ENCODE measurements around the gene MAP4K4. TPM values are rescaled to one million over a fixed set of nuclear protein-coding genes. Genes with fewer than 3 reads are reported as not detected.

MAP4K4 gene
- polyA plus RNA-seq, 1 donor (not counting 4 experiments of a cell fraction or from before 2014, with no cell fraction given) = 84.1 TPM

DNA sequence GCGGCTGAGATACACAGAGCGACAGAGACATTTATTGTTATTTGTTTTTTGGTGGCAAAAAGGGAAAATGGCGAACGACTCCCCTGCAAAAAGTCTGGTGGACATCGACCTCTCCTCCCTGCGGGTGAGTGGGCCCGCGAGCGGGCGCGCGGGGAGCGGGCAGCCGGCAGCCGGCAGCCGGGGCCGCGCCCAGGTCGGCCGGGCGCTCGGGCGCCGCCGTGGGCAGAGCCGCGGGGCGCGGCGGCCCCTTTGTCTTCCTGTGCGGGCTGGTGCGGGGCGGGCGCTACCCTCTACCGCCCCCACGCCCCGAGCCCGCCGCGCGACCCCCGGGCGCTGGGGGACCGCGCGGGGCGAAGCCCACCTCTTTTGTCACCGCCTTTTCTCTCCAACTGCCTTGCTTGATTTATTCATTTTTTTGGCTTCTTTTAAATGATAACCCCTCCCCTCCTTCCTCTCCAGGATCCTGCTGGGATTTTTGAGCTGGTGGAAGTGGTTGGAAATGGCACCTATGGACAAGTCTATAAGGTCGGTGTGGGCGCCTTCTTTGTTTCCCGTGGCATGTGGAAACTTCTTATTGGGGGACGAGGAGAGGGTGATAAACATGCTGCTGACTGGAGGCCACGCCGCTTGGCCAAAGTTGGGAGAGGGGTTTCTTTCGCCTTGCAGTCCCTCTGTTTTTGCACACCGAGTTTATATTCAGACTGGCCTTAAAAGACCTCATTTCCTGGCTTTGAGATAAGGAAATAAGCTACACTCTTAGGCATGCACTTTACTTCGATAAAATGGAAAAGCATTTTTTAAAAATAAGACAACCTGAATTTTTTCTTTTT lies 722 bp downstream of the MAP4K4 start:
- Histone ChIP-seq H3K4me3 (ENCODE audit: control insufficient read depth in 2 of 3, extremely low read depth in 1 of 3, insufficient read depth in 2 of 3, low read depth in 1 of 3, low read length in 3 of 3) (peak overlapping the region; percentile 53 to 99 (median 95)), H3K79me2 (ENCODE audit: control insufficient read depth, insufficient read depth, low read length) (peaks cover 52% of the 10 kb centered on the region), H3K9me1 (ENCODE audit: control insufficient read depth, extremely low read depth, insufficient read depth, low read length) (no peaks in the 10 kb centered on the region), H4K20me1 (ENCODE audit: control insufficient read depth, extremely low read depth, insufficient read depth, low read length) (peaks cover 11% of the 10 kb centered on the region), H2AFZ (ENCODE audit: control insufficient read depth, low read length) (no peak overlapping the region), H3K4me2 (ENCODE audit: control insufficient read depth, extremely low read depth, insufficient read depth, low read depth, low read length) (peak overlapping the region; percentile 92), H3K27ac (ENCODE audit: control insufficient read depth, insufficient read depth, low read length) (peak overlapping the region; percentile 87), H3K36me3 (ENCODE audit: control insufficient read depth in 2 of 2, extremely low read depth in 1 of 2, insufficient read depth in 2 of 2, low read length in 2 of 2) (peaks cover 4 to 9% of the 10 kb centered on the region in 2 experiments), H3K9ac (ENCODE audit: control insufficient read depth, extremely low read depth, insufficient read depth, low read length) (peak overlapping the region; percentile 92), H3K9me3 (ENCODE audit: control insufficient read depth, low read depth, low read length) (no peaks in the 10 kb centered on the region), H3K27me3 (ENCODE audit: control insufficient read depth, extremely low read depth, insufficient read depth, low read length) (no peaks in the 10 kb centered on the region), H3K4me1 (ENCODE audit: control insufficient read depth, extremely low read depth, insufficient read depth, low read length) (peaks cover 15% of the 10 kb centered on the region)
- DNase-seq (ENCODE audit: low read depth, low spot score) (no peak), FAIRE-seq (no peak)
- dilution Hi-C loops (cut with MboI; ENCODE audit: extremely low pct_ligation_motif_present, low sequenced_read_pairs) = no loop called here
- TF ChIP-seq, protein P1, sequence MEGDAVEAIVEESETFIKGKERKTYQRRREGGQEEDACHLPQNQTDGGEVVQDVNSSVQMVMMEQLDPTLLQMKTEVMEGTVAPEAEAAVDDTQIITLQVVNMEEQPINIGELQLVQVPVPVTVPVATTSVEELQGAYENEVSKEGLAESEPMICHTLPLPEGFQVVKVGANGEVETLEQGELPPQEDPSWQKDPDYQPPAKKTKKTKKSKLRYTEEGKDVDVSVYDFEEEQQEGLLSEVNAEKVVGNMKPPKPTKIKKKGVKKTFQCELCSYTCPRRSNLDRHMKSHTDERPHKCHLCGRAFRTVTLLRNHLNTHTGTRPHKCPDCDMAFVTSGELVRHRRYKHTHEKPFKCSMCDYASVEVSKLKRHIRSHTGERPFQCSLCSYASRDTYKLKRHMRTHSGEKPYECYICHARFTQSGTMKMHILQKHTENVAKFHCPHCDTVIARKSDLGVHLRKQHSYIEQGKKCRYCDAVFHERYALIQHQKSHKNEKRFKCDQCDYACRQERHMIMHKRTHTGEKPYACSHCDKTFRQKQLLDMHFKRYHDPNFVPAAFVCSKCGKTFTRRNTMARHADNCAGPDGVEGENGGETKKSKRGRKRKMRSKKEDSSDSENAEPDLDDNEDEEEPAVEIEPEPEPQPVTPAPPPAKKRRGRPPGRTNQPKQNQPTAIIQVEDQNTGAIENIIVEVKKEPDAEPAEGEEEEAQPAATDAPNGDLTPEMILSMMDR (optimal IDR thresholded peaks at IDR 0.05 in 1 of 3, IDR thresholded peaks at IDR 0.05 in 1 of 3, conservative IDR thresholded peaks at IDR 0.05 in 1 of 3; ENCODE audit: extremely low read depth in 1 of 3, insufficient read depth in 2 of 3, low read length in 3 of 3) = no peak
- no peak for TF ChIP-seq EZH2 (IDR thresholded peaks at IDR 0.05; ENCODE audit: low read length)

DNA sequence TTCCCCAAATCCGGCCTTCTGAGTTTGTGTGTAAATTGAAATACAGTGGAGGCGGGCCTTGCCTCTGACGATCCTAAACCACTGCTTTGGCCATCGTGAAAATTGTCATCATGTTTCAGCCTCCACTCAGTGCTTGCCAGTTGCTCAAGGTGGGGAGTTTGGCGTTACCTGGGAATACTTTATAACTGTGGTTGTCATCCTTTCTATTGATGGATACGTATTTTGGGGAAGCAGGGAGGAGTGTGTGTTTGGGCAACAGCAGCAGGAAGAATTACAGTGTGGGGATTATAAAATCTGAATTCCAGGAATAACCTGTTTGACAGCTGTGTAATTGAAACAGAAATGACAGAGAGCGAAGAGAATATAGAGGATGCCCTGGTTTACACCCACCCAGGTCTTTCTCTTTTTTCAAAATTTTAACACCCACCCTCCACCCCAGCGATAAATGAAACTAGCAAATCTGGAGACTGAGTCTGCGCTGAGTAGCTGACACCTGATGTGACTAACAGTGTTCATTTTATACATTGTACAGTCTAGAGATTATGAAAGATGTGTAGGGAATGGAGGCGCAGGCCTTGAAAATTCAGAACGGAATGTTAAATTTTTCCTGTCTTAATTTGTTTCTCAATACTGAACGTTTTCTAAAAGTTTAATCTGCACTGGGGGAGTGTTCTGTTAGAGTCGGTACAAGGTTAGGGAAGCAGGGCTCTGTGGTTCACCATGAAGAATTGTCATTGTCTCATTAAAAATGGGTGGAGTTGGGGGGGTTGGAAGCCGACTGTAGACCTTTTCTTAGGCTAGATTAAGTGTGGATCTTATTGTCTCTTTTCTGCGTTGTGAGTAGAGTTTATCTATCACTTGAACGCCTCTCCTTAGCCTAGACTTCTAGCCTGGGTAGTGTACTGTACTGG lies 1.6 kb downstream of the MAP4K4 start:
- DNase-seq (ENCODE audit: low read depth, low spot score) (no peak), FAIRE-seq (no peak)
- Histone ChIP-seq H3K4me2 (ENCODE audit: control insufficient read depth, extremely low read depth, insufficient read depth, low read depth, low read length) (peak overlapping the region; percentile 92), H3K9me3 (ENCODE audit: control insufficient read depth, low read depth, low read length) (no peaks in the 10 kb centered on the region), H2AFZ (ENCODE audit: control insufficient read depth, low read length) (no peak overlapping the region), H3K36me3 (ENCODE audit: control insufficient read depth in 2 of 2, extremely low read depth in 1 of 2, insufficient read depth in 2 of 2, low read length in 2 of 2) (peaks cover 4 to 9% of the 10 kb centered on the region in 2 experiments), H3K27ac (ENCODE audit: control insufficient read depth, insufficient read depth, low read length) (peak overlapping the region; percentile 87), H4K20me1 (ENCODE audit: control insufficient read depth, extremely low read depth, insufficient read depth, low read length) (peaks cover 11% of the 10 kb centered on the region), H3K4me1 (ENCODE audit: control insufficient read depth, extremely low read depth, insufficient read depth, low read length) (peaks cover 20% of the 10 kb centered on the region), H3K9ac (ENCODE audit: control insufficient read depth, extremely low read depth, insufficient read depth, low read length) (peak overlapping the region; percentile 92), H3K79me2 (ENCODE audit: control insufficient read depth, insufficient read depth, low read length) (peaks cover 60% of the 10 kb centered on the region), H3K4me3 (ENCODE audit: control insufficient read depth in 2 of 3, extremely low read depth in 1 of 3, insufficient read depth in 2 of 3, low read depth in 1 of 3, low read length in 3 of 3) (peak overlapping the region; percentile 53 to 99 (median 95)), H3K9me1 (ENCODE audit: control insufficient read depth, extremely low read depth, insufficient read depth, low read length) (no peaks in the 10 kb centered on the region), H3K27me3 (ENCODE audit: control insufficient read depth, extremely low read depth, insufficient read depth, low read length) (no peaks in the 10 kb centered on the region)
- dilution Hi-C loops (cut with MboI; ENCODE audit: extremely low pct_ligation_motif_present, low sequenced_read_pairs) = no loop called here
- TF ChIP-seq, protein P1 (optimal IDR thresholded peaks at IDR 0.05 in 1 of 3, IDR thresholded peaks at IDR 0.05 in 1 of 3, conservative IDR thresholded peaks at IDR 0.05 in 1 of 3; ENCODE audit: extremely low read depth in 1 of 3, insufficient read depth in 2 of 3, low read length in 3 of 3) = no peak
- no peak for TF ChIP-seq EZH2 (IDR thresholded peaks at IDR 0.05; ENCODE audit: low read length)
